ENCODE results near the gene SAMM50.
A peak's percentile ranks its signal among the peaks of the same experiment; 100 is the strongest.

SAMM50 gene

DNA sequence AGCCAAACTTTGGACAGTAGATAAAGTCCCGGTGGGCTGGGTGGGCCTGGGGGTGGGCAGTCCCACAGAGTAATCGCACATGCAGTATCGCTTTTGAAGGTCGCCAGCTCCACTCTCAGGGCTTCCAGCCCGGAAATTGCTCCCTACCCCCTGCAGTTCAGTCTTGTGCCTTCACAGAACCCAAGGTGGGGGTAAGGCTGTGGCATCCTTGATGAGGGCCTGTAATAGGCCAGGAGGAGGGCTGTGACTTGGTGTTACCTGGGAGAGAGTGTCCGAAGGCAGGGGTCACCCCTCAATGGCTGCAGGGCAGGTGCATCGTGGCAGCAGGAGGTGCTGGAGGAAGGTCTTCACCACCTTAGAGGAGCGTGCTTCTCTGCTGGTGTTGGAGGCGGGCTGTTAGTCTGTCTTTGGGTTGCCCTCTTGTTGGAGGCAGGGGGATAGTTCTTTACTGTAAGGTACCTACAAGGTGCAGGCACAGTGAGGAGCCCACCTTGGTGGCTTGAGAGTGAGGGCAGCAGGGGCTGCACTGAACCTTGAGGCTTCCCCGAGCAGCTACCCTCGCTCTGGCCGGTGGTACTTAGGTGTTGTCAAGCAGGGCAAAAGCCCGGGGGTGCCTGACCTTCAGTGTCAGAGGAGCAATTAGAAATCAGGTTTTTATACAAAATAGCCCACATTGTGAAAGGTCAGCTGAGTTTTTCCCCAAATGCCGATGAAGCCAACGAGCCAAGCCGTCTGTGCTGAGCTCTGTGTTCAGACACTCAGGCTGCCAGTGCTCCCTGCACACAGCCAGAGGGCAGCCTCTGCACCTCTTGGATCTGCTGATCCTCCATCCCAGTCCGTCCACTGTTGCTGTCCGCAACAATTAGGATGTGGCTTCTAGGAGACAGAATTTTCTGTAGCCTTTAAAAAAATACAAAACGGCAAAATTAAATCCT, 21.9 kb downstream of the SAMM50 start:
- no peak for DNase-seq (ENCODE audit: low read depth in 2 of 2)

DNA sequence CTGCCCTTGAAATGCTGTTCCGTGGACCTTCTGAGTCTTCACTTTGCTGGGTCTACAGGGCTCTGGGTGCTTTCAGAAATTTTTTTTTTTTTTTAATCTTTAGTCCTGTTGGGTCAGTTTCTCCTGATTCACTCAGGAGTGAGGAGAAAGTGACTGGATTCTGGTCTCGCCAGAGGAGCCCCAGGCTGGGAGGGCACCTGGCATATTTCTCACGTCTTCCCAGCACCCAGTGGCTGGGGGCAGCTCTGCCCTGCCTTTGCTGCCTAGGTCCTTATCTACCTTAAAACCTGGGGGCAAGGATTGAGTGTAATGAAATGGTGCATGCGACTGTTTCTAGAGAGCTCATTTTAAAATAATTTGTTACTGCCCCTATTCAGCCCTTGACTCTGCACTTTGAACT, 23.3 kb downstream of the SAMM50 start:
- DNase-seq (ENCODE audit: low read depth in 2 of 2), result no peak

- no peak for DNase-seq (ENCODE audit: low read depth in 2 of 2)
Observed at GRCh38 chr22:43980579-43980978, 25.3 kb downstream of the SAMM50 start.

- no peak for DNase-seq (ENCODE audit: low read depth in 2 of 2)
Observed at GRCh38 chr22:43980996-43981395, 25.8 kb downstream of the SAMM50 start.

DNA sequence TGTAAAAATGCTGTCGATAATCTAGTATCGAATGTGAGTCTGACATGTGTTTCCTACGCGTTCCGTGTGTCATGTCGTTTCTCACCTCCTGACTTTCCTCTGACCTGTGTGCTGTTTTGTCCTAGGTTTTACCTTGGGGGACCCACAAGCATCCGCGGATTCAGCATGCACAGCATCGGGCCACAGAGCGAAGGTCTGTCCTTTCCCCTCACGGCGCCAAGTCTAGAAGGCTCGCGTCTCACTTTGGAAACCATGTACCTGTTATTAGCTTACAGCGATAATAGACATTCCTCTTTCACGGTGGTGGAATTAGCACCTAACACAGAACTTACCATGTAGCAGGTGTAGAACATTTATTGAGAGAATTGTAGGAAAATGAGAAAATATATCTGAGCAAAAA, 28.6 kb downstream of the SAMM50 start:
- DNase-seq (ENCODE audit: low read depth in 2 of 2), result no peak

DNA sequence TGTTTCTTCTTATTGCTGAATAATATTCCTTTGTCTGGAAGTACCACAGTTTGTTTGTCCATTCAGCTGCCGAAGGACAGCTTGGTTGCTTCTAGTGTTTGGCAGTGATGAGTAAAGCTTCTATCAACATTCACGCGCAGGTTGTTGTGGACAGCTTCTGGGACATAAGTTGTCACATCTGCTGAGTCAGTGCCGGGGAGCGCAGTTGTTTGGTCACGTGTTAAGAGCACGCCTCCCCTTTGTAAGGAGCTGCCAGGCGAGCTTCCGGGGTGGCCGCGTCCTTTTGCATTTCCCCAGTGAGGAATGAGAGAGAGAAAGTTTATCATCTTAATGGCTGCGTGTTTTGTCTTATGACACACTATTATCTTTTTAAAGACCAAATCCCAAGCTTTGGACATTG, 30.3 kb downstream of the SAMM50 start:
- DNase-seq (ENCODE audit: low read depth in 2 of 2), result no peak

- no peak for DNase-seq (ENCODE audit: low read depth in 2 of 2)
Observed at GRCh38 chr22:43988116-43988820, 33.0 kb downstream of the SAMM50 start.

DNA sequence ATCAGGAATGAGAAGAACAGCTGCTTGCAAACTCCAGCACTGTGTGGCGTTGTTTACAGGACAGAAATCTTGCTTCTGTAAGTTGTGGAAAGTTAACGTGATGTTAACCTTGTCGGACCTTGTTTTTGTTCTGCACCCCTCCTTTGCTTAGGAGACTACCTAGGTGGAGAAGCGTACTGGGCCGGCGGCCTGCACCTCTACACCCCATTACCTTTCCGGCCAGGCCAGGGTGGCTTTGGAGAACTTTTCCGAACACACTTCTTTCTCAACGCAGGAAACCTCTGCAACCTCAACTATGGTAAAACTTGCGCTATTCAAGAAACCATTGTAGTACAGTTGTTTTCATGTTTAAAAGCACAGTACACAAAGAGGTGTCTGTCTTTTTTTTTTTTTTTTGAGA, 33.7 kb downstream of the SAMM50 start:
- DNase-seq (ENCODE audit: low read depth in 2 of 2), result no peak

- DNase-seq (ENCODE audit: low read depth in 2 of 2), result no peak
Observed at GRCh38 chr22:43990044-43990443, 34.8 kb downstream of the SAMM50 start.

DNA sequence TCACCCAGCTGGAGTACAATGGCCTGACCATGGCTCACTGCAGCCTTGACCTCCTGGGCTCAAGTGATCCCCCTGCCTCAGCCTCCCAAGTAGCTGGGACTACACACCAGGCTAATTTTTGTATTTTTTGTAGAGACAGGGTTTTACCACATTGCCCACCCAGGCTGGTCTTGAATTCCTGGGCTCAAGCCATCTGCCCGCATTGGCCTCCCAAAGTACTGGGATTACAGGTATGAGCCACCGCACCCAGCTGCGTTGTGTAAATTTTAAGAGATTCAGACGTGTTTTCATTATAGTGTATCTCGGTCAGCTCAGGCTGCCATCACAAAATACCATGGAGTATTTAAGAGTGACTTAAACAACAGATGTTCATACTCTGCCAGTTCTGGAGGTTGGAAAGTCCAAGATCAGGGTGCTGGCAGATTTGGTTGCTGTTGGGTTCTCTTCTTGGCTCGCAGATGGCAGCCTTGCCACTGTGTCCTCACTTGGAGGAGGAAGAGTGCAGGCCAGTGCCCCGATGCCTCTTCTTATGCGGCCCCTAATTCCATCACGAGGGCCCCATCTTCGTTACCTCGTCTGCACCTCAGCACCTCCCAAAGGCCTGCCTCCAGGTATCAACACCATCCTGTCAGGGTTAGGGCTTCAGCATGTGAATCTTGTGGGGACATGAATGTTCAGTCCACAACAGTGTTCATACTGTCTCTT, 36.2 kb downstream of the SAMM50 start:
- DNase-seq (ENCODE audit: low read depth in 2 of 2), result no peak

DNA sequence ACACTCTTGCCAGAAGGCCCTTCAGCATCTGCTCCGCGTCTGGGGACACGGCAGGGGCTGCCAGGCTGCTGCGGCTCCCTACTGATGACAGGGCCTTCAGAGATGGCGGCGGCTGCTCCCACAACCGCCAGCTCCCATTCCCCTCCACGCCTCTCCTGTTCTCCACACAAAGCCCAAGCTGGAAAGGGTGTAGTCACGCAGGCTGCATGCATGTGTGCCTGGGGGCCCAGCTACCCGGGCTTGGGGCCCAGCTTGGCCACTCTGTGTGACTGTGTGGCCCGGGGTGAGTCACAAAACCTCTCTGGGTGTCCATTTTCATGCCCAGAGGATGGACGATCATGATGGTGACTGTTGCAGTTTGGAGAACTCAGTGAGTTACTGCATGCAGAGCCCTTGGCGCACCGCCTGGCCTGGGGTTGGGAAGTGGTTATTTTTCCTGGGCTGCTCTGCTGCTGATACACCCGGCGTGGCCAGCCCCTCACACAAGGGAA, 37.1 kb downstream of the SAMM50 start:
- no peak for DNase-seq (ENCODE audit: low read depth in 2 of 2)

DNA sequence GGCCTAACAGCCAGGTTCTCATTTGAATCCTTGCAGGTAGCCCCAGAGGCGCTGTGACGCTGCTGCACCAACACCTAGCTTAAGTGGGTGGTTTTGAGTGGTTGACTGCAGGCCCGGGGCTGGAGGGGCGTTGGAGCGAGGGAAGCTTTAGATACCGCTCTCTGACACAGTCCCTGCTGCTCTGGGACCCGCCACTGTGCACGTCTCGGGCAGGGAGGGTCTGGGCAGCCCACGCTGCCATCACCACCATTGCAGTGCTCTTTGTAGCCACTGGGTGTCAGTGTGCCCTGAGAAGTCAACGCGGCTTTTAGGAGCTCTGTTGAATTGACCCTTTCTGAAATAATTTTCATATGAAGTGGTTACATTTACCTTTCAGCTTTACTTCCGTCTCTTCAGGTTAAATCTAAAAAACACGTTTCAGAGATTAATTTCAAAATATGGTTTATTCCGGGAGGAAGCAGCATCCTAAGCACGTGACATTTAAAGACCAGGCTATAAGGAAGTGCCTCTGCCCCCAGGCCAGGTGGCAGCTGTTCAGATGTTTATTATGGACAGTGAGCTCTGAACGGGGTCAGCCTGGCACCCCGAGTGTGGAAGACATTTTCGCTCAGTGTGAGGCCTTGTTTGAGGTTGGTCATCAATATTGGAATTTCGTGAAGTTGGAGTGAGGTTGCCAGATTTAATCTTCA, 38.0 kb downstream of the SAMM50 start:
- peak; percentile 10 to 46 for DNase-seq (ENCODE audit: low read depth in 2 of 2)

GRCh38 chr22:43994006-43994405, 38.8 kb downstream of the SAMM50 start:
- DNase-seq (ENCODE audit: low read depth in 2 of 2), result no peak

- no peak for DNase-seq (ENCODE audit: low read depth in 2 of 2)
Observed at GRCh38 chr22:43994416-43994815, 39.2 kb downstream of the SAMM50 start.

DNA sequence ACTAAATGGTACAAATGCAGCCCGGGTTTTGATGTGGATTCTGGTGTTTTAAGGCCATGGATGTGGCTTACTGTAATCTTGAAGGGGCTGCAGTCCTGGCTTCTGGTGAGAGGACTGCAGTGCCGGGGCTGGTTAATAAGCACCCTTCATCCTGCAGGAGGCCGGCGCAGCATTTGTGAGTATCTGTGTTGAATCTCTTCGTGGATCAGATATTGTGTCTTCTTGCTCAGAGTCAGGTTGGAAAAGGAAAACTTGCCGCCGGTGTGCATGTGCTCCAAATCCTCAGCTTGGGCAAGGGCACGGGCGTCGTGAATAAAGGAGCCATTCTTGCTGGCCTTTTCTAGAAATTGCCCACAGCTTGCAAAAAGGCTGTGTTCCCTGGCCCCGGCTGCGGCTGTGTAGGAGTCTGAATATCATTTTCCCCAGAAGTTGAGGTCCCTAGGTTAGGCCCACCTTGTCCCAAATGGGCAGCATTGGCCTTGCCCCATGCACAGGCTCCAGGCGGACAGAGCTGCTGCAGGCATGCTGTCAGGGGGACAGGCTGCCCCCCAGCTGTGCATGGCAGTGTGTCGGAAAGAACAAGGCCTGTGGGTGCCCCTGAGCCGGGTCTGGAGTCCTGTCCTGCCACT, 39.9 kb downstream of the SAMM50 start:
- no peak for DNase-seq (ENCODE audit: low read depth in 2 of 2)

- DNase-seq (ENCODE audit: low read depth in 2 of 2), result no peak
Observed at GRCh38 chr22:43995798-43996169, 40.5 kb downstream of the SAMM50 start.

- peak; percentile 48 to 62 for DNase-seq (ENCODE audit: low read depth in 2 of 2)
Observed at GRCh38 chr22:43996170-43996980, 41.1 kb downstream of the SAMM50 start.

- no peak for DNase-seq (ENCODE audit: low read depth in 2 of 2)
Observed at GRCh38 chr22:43996981-43997265, 41.7 kb downstream of the SAMM50 start.

GRCh38 chr22:43998679-43999264, 43.5 kb downstream of the SAMM50 start:
- no peak for DNase-seq (ENCODE audit: low read depth in 2 of 2)

DNA sequence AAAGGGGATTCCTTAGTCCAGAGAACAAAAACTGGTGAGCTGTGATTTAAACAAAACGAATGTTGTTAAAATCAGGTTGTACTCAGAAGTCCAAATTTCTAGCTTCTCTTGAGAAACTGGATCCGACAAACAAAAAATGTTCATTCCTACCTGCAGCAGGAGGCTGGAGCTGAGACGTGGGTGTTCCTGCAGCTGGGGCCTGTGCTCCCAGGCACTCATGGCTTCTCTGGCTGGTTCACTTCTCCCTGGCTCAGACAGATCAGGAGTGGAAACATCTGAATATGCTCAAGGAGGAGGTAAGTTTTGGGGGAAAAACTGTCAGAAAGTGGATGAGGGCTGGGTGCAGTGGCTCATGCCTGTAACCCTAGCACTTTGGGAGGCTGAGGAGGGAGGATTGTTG, 44.1 kb downstream of the SAMM50 start:
- no peak for DNase-seq (ENCODE audit: low read depth in 2 of 2)
